ENCODE data around the gene SKIC3.

SKIC3 gene

GRCh38 chr5:95530416-95530815 is 24.4 kb downstream of the SKIC3 start:
- DNase-seq = no peak

GRCh38 chr5:95528565-95528964 is 26.2 kb downstream of the SKIC3 start:
- no peak for DNase-seq

- DNase-seq = no peak
These were observed 27.9 kb downstream of the SKIC3 start for GRCh38 chr5:95526871-95527270.

- DNase-seq = no peak
These were observed 30.4 kb downstream of the SKIC3 start for GRCh38 chr5:95524423-95524822.

DNA sequence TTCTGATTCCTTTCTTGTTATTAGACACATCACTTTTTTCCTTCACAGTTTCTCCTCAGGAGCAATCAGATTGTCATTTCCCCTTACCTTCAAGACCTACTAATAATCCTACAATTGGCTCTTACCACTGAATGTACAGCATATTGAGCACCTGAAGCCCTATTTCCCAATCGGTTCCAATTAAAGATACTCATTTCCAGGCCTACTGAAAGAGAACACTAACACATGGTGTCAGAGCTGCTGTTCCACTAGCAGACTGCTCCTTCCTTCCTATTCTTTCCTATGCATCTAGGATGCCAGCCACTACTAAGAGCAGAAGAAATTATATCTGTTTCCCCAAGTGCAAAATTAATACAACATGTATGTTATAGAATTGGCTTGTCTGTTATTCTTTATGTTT is 34.6 kb downstream of the SKIC3 start:
- no peak for DNase-seq

DNA sequence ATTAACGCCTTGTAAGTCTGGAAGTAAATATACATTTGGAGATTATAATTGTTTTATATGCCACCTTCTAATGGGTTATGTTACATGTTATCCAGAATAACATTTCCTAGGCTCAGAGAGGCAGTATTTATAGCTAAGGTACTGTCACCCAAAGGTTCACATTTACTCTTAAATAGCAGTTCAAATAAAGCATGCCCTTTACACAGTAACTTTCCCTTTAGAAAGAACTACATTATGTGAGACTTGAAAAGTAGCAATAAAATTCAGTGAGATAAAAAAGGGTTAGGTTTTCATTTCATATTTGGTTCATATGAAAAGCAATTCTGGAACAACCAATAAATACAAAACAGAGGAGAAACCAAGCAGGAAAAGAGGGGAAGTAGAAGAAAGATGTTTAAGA is 35.1 kb downstream of the SKIC3 start:
- DNase-seq = no peak

- no peak for DNase-seq
These were observed 35.6 kb downstream of the SKIC3 start for GRCh38 chr5:95519151-95519550.

DNA sequence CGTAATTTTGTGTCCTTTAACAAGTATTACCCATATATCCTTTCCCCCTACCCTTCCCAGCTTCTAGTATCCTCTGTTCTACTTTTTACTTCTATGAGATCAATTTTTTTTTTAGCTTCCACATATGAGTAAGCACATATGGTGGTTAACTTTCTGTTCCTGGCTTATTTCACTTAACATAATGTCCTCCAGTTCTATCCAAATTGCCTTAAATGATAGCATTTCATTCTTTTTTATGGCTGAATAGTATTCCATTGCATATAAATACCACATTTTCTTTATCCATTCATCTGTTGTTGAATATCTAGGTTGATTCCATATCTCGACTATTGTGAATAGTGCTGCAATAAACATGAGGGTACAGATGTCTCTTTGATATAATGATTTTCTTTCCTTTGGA is 36.4 kb downstream of the SKIC3 start:
- DNase-seq = no peak

DNA sequence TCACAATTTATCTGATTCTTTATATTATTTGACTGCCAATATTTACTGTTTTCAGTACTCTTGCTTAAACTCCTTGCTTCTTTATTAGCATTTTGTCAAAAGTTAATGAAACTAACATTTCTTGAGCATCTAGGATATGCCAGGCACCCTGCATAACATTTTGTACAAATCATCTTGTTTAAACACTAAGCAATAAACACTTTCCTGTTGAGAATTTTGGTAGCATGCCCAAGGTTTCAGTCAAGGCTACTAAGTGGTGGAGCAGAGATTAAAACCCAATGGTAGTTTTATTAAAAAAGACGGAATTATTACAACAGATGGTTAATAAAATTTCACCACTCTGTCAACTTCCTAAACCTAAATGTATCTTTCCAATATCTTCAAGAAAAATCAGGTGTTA is 43.2 kb downstream of the SKIC3 start:
- no peak for DNase-seq

GRCh38 chr5:95508550-95508949 is 46.2 kb downstream of the SKIC3 start:
- DNase-seq = no peak

Measured in activated CD4-positive, alpha-beta T cell treated with anti-CD3 and anti-CD28 coated beads, Interleukin-2, amount 50 U/mL, for 1 hour (primary cell).